Upper lobe of left lung (tissue), 4 donors: ENCODE results near the gene HHAT.

Experiments used
- CTCF ChIP-seq, 6 experiments: fragments of 450-650 bp in 4 of 6; fragments of 200-600 bp in 2 of 6; sonication (generic) in 2 of 6; IDR thresholded peaks; one replicate each; pipeline ENCODE4 v1.5.1; 2016 to 2019; ENCODE audit warnings: antibody characterized with exemption in 6 of 6
- EP300 ChIP-seq, 4 donors: sonication (generic); formaldehyde crosslinking; IDR thresholded peaks; one replicate each; pipeline ENCODE4 v1.5.1; 2017; ENCODE audit warnings: antibody characterized with exemption in 4 of 4, control low read depth in 2 of 4
- POLR2A ChIP-seq, 4 donors: fragments of 450-650 bp; IDR thresholded peaks; one replicate each; pipeline ENCODE4 v1.5.1; 2016 to 2017; ENCODE audit warnings: antibody characterized with exemption in 4 of 4, mild to moderate bottlenecking in 2 of 4
- POLR2AphosphoS5 ChIP-seq, 2 donors: sonication (generic); formaldehyde crosslinking; IDR thresholded peaks; one replicate each; pipeline ENCODE4 v1.5.1; 2017; ENCODE audit warnings: antibody characterized with exemption in 2 of 2

GRCh38 chr1:210588946-210589345 lies 260.2 kb downstream of the HHAT start:
- TF ChIP-seq POLR2AphosphoS5 (IDR thresholded peaks at IDR 0.05) (no peak), POLR2A (IDR thresholded peaks at IDR 0.05) (no peak), CTCF (IDR thresholded peaks at IDR 0.05) (no peak), EP300 (IDR thresholded peaks at IDR 0.05) (no peak)
